Endometrium (tissue), 2 donors: ENCODE results near the gene CBLC.

Source experiments
- FAIRE-seq: peaks from 2 replicates; lab custom pipeline; 2012; peaks lifted over from hg19 to GRCh38; lab: Jason Lieb, UNC
- donor health status: control.
- donor health status: control.

CBLC gene, protein sequence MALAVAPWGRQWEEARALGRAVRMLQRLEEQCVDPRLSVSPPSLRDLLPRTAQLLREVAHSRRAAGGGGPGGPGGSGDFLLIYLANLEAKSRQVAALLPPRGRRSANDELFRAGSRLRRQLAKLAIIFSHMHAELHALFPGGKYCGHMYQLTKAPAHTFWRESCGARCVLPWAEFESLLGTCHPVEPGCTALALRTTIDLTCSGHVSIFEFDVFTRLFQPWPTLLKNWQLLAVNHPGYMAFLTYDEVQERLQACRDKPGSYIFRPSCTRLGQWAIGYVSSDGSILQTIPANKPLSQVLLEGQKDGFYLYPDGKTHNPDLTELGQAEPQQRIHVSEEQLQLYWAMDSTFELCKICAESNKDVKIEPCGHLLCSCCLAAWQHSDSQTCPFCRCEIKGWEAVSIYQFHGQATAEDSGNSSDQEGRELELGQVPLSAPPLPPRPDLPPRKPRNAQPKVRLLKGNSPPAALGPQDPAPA

DNA sequence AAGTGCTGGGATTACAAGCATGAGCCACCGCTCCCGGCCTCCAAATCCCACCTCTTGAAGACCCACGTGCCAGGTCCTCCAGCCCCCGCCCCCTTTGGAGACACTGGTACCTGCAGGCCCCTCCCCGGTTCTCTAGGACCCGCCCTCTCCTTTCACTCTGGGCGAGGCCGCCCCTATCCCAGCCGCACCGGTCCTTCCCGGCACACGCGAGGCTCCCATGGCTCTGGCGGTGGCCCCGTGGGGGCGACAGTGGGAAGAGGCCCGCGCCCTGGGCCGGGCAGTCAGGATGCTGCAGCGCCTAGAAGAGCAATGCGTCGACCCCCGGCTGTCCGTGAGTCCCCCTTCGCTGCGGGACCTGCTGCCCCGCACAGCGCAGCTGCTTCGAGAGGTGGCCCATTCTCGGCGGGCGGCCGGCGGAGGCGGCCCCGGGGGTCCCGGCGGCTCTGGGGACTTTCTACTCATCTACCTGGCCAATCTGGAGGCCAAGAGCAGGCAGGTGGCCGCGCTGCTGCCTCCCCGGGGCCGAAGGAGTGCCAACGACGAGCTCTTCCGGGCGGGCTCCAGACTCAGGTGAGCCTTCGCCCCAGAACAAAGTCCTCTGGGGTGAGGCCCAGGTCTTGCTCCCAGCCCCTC, at the start of gene CBLC:
Gene CBLC, plus strand, starts transcription at position 176 of the 633 bp plus-strand sequence. Its CDS starts 42 bp downstream, at position 218.
- no peak for FAIRE-seq

DNA sequence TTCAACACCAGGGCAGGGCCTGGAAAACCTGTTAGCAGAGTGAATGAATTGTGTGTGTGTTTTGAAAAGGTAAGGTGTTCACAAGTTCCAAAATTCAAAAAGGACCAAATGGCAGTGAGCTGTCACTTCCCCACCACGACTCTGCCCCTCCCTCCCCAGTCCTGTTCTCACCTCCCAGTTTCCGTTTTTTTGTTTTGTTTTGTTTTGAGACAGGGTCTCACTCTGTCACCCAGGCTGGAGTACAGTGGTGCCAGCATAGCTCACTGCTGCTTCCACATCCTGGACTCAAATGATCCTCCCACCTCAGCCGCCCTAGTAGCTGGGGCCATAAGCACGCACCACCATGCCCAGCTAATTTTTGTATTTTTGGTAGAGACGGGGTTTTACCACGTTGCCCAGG, 49.5 kb upstream of the CBLC start:
- no peak for FAIRE-seq

GRCh38 chr19:44729516-44730033, 48.1 kb upstream of the CBLC start:
- FAIRE-seq = no peak

DNA sequence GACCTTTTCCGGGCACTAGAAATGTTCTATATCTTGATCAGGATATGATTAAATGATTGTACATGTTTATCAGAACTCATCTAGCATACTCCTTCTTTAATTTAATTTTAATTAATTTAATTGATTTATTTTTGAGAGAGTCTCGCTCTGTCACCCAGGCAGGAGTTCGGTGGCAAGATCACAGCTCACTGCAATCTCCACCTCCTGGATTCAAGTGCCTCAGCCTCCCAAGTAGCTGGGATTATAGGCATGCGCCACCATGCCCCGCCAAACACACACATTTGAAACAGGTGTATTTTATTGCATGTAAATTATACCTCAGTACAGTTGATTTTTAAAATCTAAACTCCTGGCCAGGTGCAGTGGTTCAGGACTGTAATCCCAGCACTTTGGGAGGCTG, 46.6 kb upstream of the CBLC start:
- FAIRE-seq = no peak

DNA sequence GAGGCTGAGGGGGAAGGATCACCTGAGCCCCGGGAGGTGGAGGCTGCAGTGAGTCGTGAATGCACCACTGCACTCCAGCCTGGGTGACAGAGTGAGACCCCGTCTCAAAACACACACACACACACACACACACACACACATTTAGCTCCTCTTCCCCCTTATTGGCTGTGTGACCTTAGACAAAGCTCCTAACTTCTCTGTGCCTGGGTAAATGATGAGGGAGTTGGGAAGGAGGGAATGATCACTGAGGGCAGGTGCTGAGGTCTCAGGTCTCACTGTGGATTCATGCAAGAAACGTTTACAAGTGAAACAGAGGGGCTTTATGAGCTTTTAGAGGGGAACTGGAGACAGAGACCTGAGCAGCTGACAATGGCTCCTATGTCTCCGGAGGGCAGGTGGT, 46.1 kb upstream of the CBLC start:
- no peak for FAIRE-seq

DNA sequence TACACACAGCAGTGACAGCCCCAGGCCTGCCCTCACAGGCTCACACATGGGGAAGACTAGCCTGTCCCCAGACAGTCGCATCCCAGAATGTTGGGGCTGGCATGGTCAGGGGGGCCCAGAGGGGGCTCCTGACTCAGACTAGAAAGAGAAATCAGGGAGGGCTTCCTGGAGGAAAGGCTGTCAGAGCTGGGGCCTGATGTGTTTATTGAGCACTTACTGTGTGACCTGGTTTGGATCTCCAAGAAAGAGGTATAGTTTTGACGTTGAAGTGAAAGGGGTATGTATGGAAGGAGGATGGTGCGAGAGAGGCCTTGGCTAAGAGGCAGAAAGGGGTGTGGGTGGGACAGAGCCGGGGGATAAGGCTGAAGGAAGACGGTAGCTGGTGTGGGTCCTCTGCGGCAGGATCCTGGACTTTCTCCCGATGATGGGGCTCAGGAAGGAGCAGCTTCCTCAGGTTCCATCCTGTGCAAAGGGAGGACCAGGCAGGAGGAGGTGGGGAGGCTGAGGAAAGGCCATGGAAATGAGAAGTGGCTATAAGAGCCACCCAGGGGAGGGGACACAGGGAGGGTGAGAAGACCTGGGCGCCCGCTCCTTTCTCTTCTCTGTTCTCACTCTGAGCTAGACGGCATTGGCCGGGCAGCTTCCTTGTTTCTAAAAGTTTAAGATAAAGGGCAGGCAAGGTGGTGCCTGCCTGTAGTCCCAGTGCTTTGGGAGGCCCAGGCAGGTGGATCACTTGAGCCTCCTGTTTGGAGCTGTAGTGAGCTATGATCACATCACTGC, 45.3 kb upstream of the CBLC start:
- FAIRE-seq = no peak

- FAIRE-seq = no peak
Measured at GRCh38 chr19:44734357-44734756, 43.3 kb upstream of the CBLC start.

- no peak for FAIRE-seq
Measured at GRCh38 chr19:44735011-44735410, 42.7 kb upstream of the CBLC start.

DNA sequence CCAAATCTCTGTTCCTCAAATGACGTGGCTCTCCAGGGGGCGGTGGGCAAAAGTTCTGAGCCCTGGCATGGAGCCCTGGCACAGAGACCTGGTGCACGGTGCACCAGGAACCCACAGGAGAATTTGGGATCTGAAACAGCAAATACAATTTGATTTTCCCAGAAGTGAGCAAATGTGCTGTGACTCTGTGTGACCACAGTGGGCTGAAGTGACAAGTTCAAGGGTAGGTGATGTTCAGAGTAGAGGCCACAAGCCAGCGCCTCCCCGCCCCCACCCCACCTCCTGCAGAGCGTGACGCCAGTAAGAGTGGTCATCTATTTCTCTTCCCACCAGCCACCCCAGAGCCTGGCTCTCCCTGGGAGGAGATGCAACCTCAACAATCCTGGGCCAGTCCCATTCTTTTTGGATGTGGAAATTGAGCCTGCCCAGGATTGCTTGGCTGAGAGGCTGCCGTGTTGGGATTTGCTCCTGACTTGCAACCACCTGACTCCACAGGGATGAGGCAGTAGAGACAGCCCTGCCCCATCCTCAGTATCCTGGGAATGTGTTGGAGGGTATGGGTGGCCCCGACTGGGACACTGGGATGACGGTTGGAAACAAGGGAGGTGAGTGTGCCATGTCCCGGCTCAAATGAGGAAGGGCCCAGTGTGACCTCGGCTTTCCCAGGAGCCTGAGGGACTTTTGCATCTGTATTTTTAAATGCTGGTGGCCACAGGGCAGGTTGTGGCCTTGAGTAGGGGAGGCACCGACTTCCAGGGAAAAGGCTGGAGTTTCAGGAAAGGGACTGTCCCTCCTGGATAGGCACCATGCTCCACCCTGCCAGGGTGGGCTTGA, 40.2 kb upstream of the CBLC start:
- FAIRE-seq = no peak

DNA sequence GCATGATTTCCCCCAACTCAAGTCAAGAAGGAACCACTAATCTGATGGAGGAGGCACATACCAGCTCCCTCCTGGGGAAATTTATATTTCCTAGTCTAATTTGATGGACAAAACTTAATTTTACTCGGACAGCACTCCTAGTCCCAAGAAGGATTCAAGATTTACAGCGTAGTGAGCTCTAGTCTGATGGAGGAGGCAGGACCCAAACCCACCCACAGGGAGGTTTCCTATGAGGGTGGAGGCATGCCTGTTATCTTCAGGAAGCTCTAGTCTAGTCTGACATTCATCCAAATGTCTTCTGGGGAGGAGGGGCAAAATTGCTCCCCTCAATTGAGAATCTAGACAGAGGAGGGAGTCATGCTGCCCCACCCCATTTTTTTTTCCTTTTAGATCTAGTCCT, 39.6 kb upstream of the CBLC start:
- no peak for FAIRE-seq

- no peak for FAIRE-seq
Measured at GRCh38 chr19:44738603-44739558, 38.8 kb upstream of the CBLC start.

- FAIRE-seq = no peak
Measured at GRCh38 chr19:44740351-44740824, 37.3 kb upstream of the CBLC start.

DNA sequence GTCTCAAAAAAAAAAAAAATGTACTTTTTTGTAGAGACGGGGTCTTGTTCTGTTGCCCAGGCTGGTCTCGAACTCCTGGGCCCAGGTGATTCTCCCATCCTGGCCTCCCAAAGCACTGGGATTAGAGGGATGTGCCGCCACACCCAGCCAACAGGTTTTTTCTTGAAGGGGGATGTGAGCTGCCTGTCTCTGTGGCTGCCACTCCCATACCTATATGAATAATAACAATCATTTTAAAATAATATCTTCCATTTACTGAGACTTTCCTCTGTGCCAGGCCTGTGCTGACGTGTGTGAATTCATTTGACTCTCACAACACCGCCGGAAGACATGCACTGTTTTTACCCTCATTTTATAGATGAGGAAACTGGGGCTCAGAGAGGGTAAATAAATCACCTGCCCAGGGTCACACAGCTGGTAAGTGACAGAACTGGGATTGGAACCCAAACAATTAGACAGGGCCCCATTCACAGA, 36.4 kb upstream of the CBLC start:
- no peak for FAIRE-seq

DNA sequence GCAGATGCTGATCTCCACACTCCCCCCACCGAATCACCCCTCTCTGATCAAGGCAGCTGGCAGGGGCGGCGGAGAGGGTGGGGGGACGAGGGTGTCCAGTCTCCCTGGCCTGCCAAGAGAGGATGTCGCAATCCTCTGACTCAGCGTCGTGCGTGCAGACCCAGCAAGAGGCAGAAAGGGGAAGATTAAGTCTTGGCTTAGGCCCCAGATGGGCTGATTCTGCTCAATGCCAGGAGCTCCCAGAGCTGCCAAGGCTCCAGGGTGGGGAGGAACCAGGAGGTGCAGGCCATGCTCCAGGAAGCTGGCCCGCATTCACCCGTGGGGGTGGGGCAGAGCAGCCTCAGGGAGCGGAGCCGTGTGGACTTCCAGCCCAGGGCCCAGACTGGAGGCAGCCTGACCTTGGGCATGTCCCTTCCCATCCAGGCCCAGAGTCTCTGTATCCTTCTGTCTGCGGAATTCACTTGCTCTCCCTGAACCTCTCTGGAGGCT, 35.8 kb upstream of the CBLC start:
- peak; percentile 43 for FAIRE-seq

DNA sequence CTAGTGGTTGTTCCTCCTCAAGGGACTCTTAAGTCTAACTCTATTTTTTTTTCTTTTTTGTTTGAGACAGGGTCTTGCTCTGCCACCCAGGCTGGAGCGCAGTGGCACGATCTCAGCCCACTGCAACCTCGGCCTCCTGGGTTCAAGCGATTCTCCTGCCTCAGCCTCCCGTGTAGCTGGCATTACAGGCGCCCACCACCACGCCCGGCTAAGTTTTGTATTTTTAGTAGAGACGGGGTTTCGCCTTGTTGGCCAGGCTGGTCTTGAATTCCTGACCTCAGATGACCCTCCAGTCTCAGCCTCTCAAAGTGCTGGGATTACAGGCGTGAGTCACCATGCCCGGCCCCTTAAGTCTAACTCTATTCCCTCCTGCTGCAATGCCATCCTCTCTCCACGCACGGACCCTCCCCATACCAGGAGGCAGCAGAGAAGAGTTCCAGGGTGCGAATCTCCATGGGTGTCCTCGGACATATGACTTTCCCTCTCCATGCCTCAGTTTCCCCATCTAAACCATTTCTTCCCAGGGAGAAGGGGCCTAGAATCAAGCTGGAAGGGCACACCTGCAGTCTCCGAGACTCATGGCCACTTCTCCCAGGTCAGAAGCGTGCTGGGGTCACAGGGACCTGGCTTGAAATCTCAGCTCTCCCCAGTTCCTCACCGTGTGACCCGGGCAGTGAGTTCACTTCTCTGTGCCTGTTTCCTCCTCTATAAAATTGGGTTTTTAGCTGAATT, 35.2 kb upstream of the CBLC start:
- FAIRE-seq = no peak

DNA sequence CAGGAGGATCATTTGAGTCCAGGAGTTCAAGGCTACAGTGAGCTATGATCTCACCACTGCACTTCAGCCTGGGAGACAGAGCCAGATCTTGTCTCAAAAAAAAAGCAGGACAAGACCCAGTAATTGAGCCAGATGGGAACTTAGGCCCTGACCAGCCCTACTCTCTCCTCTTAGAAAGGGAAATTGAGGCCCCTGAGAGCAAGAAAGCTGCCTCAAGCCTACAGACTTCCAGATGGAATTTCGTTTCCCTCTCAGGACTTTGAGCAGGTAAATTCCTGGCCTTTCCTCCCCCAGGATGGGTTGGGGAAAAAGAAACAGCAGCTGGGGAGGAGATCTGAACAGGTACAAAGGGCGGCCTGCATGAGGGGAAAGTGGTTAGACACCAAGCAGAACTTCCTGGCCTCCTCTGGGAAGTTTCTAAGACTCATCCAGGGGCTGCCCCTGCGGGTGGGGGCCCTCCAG, 32.8 kb upstream of the CBLC start:
- FAIRE-seq = no peak

DNA sequence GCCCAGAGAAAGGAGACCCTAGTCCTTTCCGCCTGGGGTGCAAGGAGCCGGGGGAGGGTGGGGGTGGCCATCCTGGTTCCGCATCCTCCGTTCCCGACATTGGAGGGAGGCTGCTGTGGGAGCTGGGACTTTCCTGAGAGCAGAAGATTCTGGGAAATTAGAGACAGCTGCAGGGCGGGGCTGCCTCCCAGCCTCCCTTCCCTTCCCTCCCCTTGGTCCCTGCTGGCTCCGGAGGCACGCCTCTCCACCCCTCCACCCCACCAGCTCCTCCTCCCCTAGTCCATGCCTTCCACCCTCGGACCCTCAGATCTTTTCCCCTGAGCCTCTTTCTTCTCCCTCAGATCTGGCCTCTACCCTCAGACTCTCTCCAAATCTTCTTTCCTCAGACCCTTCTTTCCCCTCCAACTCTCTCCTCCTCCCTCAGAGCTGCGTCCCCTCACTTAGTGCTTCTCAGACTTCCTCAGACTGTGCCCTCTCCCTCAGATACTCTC, 32.3 kb upstream of the CBLC start:
- no peak for FAIRE-seq

- no peak for FAIRE-seq
Measured at GRCh38 chr19:44745887-44746600, 31.6 kb upstream of the CBLC start.

DNA sequence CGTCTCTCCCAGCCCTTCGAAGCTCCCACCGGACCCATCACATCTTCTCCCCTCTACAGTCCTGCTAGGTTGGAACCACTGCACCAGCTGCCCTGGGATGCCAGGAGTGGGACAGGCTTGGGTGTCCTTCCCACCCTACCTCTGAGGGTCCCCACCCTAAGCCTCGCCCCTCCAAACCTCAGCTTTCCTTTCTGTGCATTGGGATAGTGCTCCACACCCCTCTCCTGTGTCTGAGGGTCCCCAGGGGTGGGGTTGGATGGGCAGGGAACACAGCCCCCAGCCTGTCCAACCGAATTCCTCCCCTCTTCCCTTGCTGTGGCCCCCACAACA, 31.1 kb upstream of the CBLC start:
- no peak for FAIRE-seq
